ENCODE measurements around the gene ZFP42. TPM values are rescaled to one million over a fixed set of nuclear protein-coding genes. Genes with fewer than 3 reads are reported as not detected.
A peak's percentile ranks its signal among the peaks of the same experiment; 100 is the strongest.
"Not testable (repeated sequence)": the region's sequence is repeated elsewhere in the genome, so short reads cannot be mapped to it uniquely, and the experiment has no call there.

ZFP42 gene
- total and polyA plus RNA-seq, 11 donors, result 0.25 TPM; not detected in 10

- H3K4me3 ChIP-seq, result no peak overlapping the region
- no peaks in the 10 kb centered on the region for H3K36me3 ChIP-seq
- H3K27ac ChIP-seq, result no peak overlapping the region
- H3K4me1 ChIP-seq, result no peaks in the 10 kb centered on the region
- TF ChIP-seq POLR2A (IDR thresholded peaks at IDR 0.05), result no peak
- TF ChIP-seq, protein P1, sequence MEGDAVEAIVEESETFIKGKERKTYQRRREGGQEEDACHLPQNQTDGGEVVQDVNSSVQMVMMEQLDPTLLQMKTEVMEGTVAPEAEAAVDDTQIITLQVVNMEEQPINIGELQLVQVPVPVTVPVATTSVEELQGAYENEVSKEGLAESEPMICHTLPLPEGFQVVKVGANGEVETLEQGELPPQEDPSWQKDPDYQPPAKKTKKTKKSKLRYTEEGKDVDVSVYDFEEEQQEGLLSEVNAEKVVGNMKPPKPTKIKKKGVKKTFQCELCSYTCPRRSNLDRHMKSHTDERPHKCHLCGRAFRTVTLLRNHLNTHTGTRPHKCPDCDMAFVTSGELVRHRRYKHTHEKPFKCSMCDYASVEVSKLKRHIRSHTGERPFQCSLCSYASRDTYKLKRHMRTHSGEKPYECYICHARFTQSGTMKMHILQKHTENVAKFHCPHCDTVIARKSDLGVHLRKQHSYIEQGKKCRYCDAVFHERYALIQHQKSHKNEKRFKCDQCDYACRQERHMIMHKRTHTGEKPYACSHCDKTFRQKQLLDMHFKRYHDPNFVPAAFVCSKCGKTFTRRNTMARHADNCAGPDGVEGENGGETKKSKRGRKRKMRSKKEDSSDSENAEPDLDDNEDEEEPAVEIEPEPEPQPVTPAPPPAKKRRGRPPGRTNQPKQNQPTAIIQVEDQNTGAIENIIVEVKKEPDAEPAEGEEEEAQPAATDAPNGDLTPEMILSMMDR (IDR thresholded peaks at IDR 0.05), result no peak
- ATAC-seq (no peak), DNase-seq (no peak)
- 63 to 79% (median 70%) methylated on average over 5 of the region's 5 CpGs for WGBS, 4 donors
- H3K27me3 ChIP-seq, result peaks cover 9 to 44% (median 17%) of the 10 kb centered on the region in 9 donors
- intact Hi-C loops (cut with DNase I), result no loop called here
- peaks cover 0 to 5% (median 0%) of the 10 kb centered on the region in 12 donors for H3K9me3 ChIP-seq
Observed at GRCh38 chr4:187992971-187993370, 2.6 kb upstream of the ZFP42 start.

DNA sequence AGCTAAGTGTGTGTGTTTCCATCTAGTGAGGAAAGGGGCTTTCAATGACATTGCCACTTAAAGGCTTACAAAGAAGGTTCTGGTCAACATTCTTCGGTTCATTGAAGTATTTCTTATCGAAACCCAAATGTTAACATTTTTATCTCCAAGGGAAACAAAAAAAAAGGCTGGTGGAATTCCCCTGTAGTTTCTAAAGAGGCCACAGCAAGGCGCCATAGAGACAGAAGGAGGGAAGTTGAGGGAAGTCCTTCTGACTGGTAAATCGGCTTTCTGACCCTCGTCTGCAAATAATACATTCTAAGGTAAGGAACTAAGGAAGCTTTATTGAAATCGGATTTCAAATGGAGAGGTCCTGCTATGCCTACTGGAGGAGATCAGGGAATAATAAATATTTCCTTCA lies 1.7 kb upstream of the ZFP42 start:
- intact Hi-C loops (cut with DNase I), result no loop called here
- H3K4me3 ChIP-seq, result no peak overlapping the region
- H3K9me3 ChIP-seq, result peaks cover 0 to 5% (median 0%) of the 10 kb centered on the region in 12 donors
- H3K36me3 ChIP-seq, result no peaks in the 10 kb centered on the region
- ATAC-seq (no peak), DNase-seq (no peak)
- TF ChIP-seq, protein P1 (IDR thresholded peaks at IDR 0.05), result peak in 1 of 12 donors; percentile 7
- TF ChIP-seq POLR2A (IDR thresholded peaks at IDR 0.05), result no peak
- H3K4me1 ChIP-seq, result no peaks in the 10 kb centered on the region
- WGBS, 4 donors, result 41 to 58% (median 53%) methylated on average over 6 of the region's 6 CpGs
- H3K27ac ChIP-seq, result no peak overlapping the region
- H3K27me3 ChIP-seq, result peaks cover 9 to 44% (median 17%) of the 10 kb centered on the region in 9 donors

DNA sequence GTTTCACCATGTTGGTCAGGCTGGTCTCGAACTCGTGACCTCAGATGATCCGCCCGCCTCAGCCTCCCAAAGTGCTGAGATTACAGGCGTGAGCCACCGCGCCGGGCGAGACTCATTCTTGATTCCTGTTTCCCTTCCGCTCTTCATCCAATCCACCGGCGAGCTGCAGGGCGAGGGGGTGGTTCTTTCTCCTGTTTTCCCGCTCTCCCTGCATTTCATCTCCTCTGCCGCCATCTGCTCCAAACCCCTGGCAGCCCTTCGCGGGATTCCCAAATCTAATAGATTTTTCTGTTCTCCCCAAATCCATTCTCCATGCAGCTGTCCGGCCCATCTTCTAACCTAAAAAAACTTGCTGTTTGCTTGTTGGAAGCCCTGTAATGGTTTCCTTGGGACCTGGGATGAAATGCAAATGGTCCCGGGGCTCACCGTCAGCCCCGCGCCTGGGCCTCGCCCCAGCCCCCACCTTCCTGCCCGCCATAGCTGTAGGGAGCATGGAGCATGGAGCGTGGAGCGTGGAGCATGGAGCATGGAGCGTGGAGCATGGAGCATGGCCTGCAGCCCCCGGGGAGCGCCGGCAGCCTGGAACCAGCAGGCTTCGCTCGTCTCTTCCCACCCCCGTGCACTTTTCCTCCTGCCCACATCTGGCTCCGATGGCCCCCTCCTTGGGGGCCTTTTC lies 1.1 kb downstream of the ZFP42 start:
- Histone ChIP-seq H3K4me3 (no peak overlapping the region), H3K36me3 (no peaks in the 10 kb centered on the region), H3K27ac (no peak overlapping the region), H3K4me1 (no peaks in the 10 kb centered on the region), H3K27me3 (peaks cover 9 to 44% (median 17%) of the 10 kb centered on the region in 9 donors), H3K9me3 (no peaks in the 10 kb centered on the region)
- ATAC-seq, result no peak
- 10 to 15% (median 12%) methylated on average over 34 of the region's 34 CpGs for WGBS, 4 donors
- TF ChIP-seq POLR2A (IDR thresholded peaks at IDR 0.05), result no peak
- TF ChIP-seq, protein P1 (IDR thresholded peaks at IDR 0.05), result no peak
- no peak for DNase-seq
- intact Hi-C loops (cut with DNase I), result no loop called here

- peaks cover 9 to 44% (median 17%) of the 10 kb centered on the region in 9 donors for H3K27me3 ChIP-seq
- H3K4me1 ChIP-seq; H3K9me3 ChIP-seq; H3K27ac ChIP-seq; ATAC-seq; intact Hi-C loops (cut with DNase I); DNase-seq; H3K36me3 ChIP-seq; H3K4me3 ChIP-seq: not testable (repeated sequence)
- WGBS, 4 donors, result 75 to 80% (median 78%) methylated on average over 15 of the region's 15 CpGs
Observed at GRCh38 chr4:187997991-187998390, 2.4 kb downstream of the ZFP42 start.
